K562 (cell line): Measurements from ENCODE around the gene NOD1. TPM values are rescaled to one million over a fixed set of nuclear protein-coding genes. Genes with fewer than 3 reads are reported as not detected.

Experiments used
- CLOCK ChIP-seq: fragments of 250-450 bp; sonication (Bioruptor Pico); IDR thresholded peaks from 2 replicates; pipeline ENCODE4 v1.4.0; 2020; ENCODE audit warnings: mild to moderate bottlenecking, moderate library complexity, borderline replicate concordance
- COPS2 ChIP-seq: fragments of 450-650 bp; conservative IDR thresholded peaks from 2 replicates; pipeline ENCODE4 v1.6.1; 2016; ENCODE audit warnings: mild to moderate bottlenecking, moderate library complexity
- CREB1 ChIP-seq, 2 experiments: sonication (generic) in 1 of 2; formaldehyde crosslinking in 1 of 2; IDR thresholded peaks; 2 replicates each; pipeline versions ENCODE4 v1.6.1 to v1.8.0; 2012 to 2022; ENCODE audit warnings: inconsistent platforms in 1 of 2, mild to moderate bottlenecking in 1 of 2, missing genetic modification reagents in 1 of 2, moderate library complexity in 1 of 2
- E2F5 ChIP-seq: sonication (generic); formaldehyde crosslinking; IDR thresholded peaks from 2 replicates; pipeline ENCODE4 v1.8.0; 2022; ENCODE audit warnings: mild to moderate bottlenecking, missing genetic modification reagents
- EGR1 ChIP-seq: fragments of 450-650 bp; conservative IDR thresholded peaks from 2 replicates; pipeline ENCODE4 v1.6.1; 2017; ENCODE audit warnings: mild to moderate bottlenecking
- FOXA3 ChIP-seq, 2 experiments: fragments of 450-650 bp in 1 of 2; sonication (generic) in 1 of 2; formaldehyde crosslinking; IDR thresholded peaks in 1 of 2; conservative IDR thresholded peaks in 1 of 2; 2 replicates each; pipeline versions ENCODE4 v1.4.0 to v1.8.0; 2020 to 2022; ENCODE audit warnings: mild to moderate bottlenecking in 2 of 2, missing genetic modification reagents in 1 of 2
- GATA2 ChIP-seq: sonication (generic); formaldehyde crosslinking; IDR thresholded peaks from 2 replicates; pipeline ENCODE4 v1.4.0; 2020; ENCODE audit warnings: mild to moderate bottlenecking, missing genetic modification reagents
- NEUROD1 ChIP-seq: fragments of 150-350 bp; IDR thresholded peaks from 2 replicates; pipeline ENCODE4 v1.6.1; 2014; ENCODE audit warnings: borderline replicate concordance, low read length, low read depth; ENCODE audit not compliant: partially characterized antibody
- PREB ChIP-seq: sonication (generic); formaldehyde crosslinking; IDR thresholded peaks from 2 replicates; pipeline ENCODE4 v1.8.1; 2023; ENCODE audit warnings: mild to moderate bottlenecking, missing genetic modification reagents
- RBM34 ChIP-seq: fragments of 200-400 bp; formaldehyde crosslinking; IDR thresholded peaks from 2 replicates; pipeline ENCODE4 v1.6.1; 2018; ENCODE audit warnings: low read length, borderline replicate concordance; ENCODE audit not compliant: insufficient read depth
- RBM39 ChIP-seq: fragments of 200-400 bp; formaldehyde crosslinking; optimal IDR thresholded peaks from 2 replicates; pipeline ENCODE3; 2018; ENCODE audit warnings: low read depth, low read length
- SMARCB1 ChIP-seq: IDR thresholded peaks from 2 replicates; pipeline ENCODE4 v1.6.1; 2011; ENCODE audit warnings: improper control_type of control experiment, low read depth; ENCODE audit not compliant: insufficient read length
- THAP12 ChIP-seq: fragments of 250-450 bp; sonication (Bioruptor Pico); IDR thresholded peaks from 2 replicates; pipeline ENCODE4 v1.9.0; 2021; ENCODE audit warnings: mild to moderate bottlenecking, inconsistent platforms
- ZBTB8A ChIP-seq: fragments of 450-650 bp; IDR thresholded peaks from 2 replicates; pipeline ENCODE4 v1.6.1; 2018; ENCODE audit warnings: mild to moderate bottlenecking, moderate library complexity; ENCODE audit not compliant: partially characterized antibody
- ZNF175 ChIP-seq: fragments of 200-800 bp; sonication (Bioruptor generic); IDR thresholded peaks from 2 replicates; pipeline ENCODE4 v1.6.1; 2016; ENCODE audit warnings: low read depth, mild to moderate bottlenecking, missing genetic modification characterization, missing compliant biosample characterization
- polyA plus RNA-seq, 8 experiments: library from polyadenylated mRNA; depleted of rRNA in 4 of 8; stranded (reverse) in 5 of 8; unstranded in 3 of 8; fragments of >200 nt; fragmentation: Nextera tagmentation in 2 of 8; fragmentation: Illumina TruSeq in 1 of 8; extraction: Ambion mirVana in 2 of 8; extraction: Trizol in 1 of 8; gene quantifications; 2 replicates each; pipeline versions ENCODE4 v1.2.1 to v1.2.3, GENCODE V29; 2011 to 2014; ENCODE audit warnings: inconsistent platforms in 1 of 8, missing spikeins in 1 of 8
- total RNA-seq, 7 experiments: library from RNA; depleted of rRNA in 6 of 7; stranded (reverse); fragments of >200 nt in 6 of 7; fragmentation: Illumina TruSeq in 2 of 7; extraction: Trizol in 2 of 7; gene quantifications; 2 replicates each; pipeline versions ENCODE4 v1.2.1 to v1.2.3, GENCODE V29; 2011 to 2021; ENCODE audit warnings: low replicate concordance in 1 of 7
- TF ChIP-seq, protein P1 (sequence below), 3 experiments: fragments of 200-800 bp in 1 of 3; fragments of 250-450 bp in 1 of 3; fragments of 450-650 bp in 1 of 3; sonication (Bioruptor Pico) in 1 of 3; sonication (Bioruptor generic) in 1 of 3; formaldehyde crosslinking in 1 of 3; IDR thresholded peaks; 2 replicates each; pipeline versions ENCODE4 v1.6.1 to v1.8.0; 2016 to 2022; ENCODE audit warnings: mild to moderate bottlenecking in 2 of 3, missing genetic modification characterization in 2 of 3, missing compliant biosample characterization in 1 of 3, moderate library complexity in 1 of 3

NOD1 gene
- total and polyA plus RNA-seq, 9 of the 15 experiments (the other 6 are each of a cell fraction or from before 2014, with no cell fraction given): 0.34 to 7.1 (median 4.7) TPM

- TF ChIP-seq ZNF175 (CRISPR knock-in tag) (no peak), NEUROD1 (no peak), THAP12 (peak; percentile 35; the same call in 1 of the 2 replicates), CLOCK (CRISPR knock-in tag) (no peak), CREB1 (IDR thresholded peaks at IDR 0.05) (no peak), CREB1 (CRISPR knock-in tag; IDR thresholded peaks at IDR 0.05) (no peak), E2F5 (CRISPR knock-in tag) (no peak), RBM39 (no peak), PREB (CRISPR knock-in tag) (no peak), FOXA3 (CRISPR knock-in tag; conservative IDR thresholded peaks at IDR 0.05 in 1 of 2, IDR thresholded peaks at IDR 0.05 in 1 of 2) (no peak), GATA2 (CRISPR knock-in tag) (no peak), SMARCB1 (no peak), RBM34 (no peak), COPS2 (no peak), ZBTB8A (no peak), EGR1 (no peak)
- TF ChIP-seq, protein P1, sequence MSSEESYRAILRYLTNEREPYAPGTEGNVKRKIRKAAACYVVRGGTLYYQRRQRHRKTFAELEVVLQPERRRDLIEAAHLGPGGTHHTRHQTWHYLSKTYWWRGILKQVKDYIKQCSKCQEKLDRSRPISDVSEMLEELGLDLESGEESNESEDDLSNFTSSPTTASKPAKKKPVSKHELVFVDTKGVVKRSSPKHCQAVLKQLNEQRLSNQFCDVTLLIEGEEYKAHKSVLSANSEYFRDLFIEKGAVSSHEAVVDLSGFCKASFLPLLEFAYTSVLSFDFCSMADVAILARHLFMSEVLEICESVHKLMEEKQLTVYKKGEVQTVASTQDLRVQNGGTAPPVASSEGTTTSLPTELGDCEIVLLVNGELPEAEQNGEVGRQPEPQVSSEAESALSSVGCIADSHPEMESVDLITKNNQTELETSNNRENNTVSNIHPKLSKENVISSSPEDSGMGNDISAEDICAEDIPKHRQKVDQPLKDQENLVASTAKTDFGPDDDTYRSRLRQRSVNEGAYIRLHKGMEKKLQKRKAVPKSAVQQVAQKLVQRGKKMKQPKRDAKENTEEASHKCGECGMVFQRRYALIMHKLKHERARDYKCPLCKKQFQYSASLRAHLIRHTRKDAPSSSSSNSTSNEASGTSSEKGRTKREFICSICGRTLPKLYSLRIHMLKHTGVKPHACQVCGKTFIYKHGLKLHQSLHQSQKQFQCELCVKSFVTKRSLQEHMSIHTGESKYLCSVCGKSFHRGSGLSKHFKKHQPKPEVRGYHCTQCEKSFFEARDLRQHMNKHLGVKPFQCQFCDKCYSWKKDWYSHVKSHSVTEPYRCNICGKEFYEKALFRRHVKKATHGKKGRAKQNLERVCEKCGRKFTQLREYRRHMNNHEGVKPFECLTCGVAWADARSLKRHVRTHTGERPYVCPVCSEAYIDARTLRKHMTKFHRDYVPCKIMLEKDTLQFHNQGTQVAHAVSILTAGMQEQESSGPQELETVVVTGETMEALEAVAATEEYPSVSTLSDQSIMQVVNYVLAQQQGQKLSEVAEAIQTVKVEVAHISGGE (CRISPR knock-in tag; IDR thresholded peaks at IDR 0.05): no peak; a peak in 1 of 6 replicates
Observed at GRCh38 chr7:30505174-30505697, 26.7 kb upstream of the NOD1 start (continued).
